ENCODE results near the gene SLC22A15. TPM values are rescaled to one million over a fixed set of nuclear protein-coding genes. Genes with fewer than 3 reads are reported as not detected.

The SLC22A15 gene
- total RNA-seq, 2 experiments from 2014 or later, result 0.07 to 0.25 TPM

GRCh38 chr1:116001739-116002487 lies 25.6 kb downstream of the SLC22A15 start:
- CTCF ChIA-PET, result interaction anchor here (0.9 to 1.6 kb wide), 3 partner anchors 10 to 21 kb away, joined by 3 read pairs; no protein-coding TSS in a partner anchor

DNA sequence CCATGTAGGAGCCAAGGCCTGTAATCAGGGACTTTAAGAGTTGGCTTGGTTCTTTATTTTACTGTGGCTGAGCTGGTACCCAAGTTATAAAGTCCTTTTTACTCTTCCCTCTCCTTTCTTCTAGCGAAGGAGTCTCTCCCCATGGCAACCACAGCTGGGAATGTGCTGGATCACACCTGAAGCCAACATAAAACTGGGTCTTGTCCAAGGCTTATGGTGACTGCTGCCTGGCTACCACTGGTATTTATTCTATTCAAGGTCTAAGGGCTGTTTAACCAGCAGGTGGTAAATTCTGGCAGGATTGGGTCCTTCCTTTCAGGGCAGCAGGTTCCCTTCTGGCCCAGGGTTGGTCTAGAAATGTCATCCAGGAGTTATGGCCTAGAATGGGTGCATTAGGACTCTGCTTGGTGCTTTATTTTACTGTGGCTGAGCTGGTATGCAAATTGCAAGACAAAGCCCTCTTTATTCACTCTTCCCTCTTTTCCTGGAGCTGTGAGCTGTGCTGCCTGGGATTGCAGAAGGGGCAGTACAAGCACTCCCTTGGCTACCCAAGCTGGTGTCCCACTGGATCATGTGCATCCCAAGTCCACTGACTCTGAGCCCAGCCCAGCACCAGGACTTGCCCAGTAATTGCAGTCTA lies 26.6 kb downstream of the SLC22A15 start:
- TF ChIP-seq, protein P1, sequence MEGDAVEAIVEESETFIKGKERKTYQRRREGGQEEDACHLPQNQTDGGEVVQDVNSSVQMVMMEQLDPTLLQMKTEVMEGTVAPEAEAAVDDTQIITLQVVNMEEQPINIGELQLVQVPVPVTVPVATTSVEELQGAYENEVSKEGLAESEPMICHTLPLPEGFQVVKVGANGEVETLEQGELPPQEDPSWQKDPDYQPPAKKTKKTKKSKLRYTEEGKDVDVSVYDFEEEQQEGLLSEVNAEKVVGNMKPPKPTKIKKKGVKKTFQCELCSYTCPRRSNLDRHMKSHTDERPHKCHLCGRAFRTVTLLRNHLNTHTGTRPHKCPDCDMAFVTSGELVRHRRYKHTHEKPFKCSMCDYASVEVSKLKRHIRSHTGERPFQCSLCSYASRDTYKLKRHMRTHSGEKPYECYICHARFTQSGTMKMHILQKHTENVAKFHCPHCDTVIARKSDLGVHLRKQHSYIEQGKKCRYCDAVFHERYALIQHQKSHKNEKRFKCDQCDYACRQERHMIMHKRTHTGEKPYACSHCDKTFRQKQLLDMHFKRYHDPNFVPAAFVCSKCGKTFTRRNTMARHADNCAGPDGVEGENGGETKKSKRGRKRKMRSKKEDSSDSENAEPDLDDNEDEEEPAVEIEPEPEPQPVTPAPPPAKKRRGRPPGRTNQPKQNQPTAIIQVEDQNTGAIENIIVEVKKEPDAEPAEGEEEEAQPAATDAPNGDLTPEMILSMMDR (IDR thresholded peaks at IDR 0.05), result no peak
- Mint-ChIP-seq H3K4me1 (ENCODE audit: low read depth) (peaks cover 10% of the 10 kb centered on the region), H3K9me3 (peaks cover 18% of the 10 kb centered on the region), H3K27ac (no peak overlapping the region), H3K36me3 (ENCODE audit: low read depth) (peaks cover 3% of the 10 kb centered on the region), H3K27me3 (no peaks in the 10 kb centered on the region), H3K4me3 (no peak overlapping the region)
- intact Hi-C loops (cut with micrococcal nuclease), result no loop called here
- ATAC-seq (no peak), DNase-seq (no peak)
- ChIA-PET CTCF (interaction anchor here (0.9 to 1.6 kb wide), 3 partner anchors 11 to 22 kb away, joined by 3 read pairs; no protein-coding TSS in a partner anchor), POLR2A (interaction anchor here (1.1 kb wide), 1 partner anchor 11 kb away, joined by 3 read pairs; no protein-coding TSS in a partner anchor)

More at GRCh38 chr1:116001739-116002487, 25.6 kb downstream of the SLC22A15 start:
- Mint-ChIP-seq H3K27me3 (peaks cover 1% of the 10 kb centered on the region), H3K4me1 (ENCODE audit: low read depth) (peaks cover 10% of the 10 kb centered on the region), H3K36me3 (ENCODE audit: low read depth) (peaks cover 7% of the 10 kb centered on the region), H3K9me3 (peaks cover 23% of the 10 kb centered on the region), H3K4me3 (no peak overlapping the region), H3K27ac (no peak overlapping the region)
- TF ChIP-seq, protein P1 (IDR thresholded peaks at IDR 0.05), result no peak
- intact Hi-C loops (cut with micrococcal nuclease), result no loop called here
- DNase-seq (no peak), ATAC-seq (no peak)
- POLR2A ChIA-PET, result no interaction called here

DNA sequence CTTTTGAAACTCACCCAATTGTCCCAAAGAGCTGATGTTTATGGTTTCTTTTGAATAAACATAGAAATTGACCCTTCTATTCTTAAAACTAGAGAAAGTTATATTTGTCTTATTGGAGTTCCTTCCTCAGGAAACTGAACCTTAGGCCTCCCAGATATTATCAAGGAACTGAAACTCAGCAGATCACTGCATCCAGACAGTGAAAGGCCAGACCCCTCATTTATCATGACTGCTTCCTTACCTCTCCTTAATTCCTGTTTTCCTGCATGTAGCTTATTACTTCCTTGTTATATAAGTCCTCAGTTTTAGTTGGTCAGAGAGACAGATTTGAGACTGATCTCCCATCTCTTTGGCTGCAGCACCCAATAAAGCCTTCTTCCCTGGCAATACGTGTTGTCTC lies 27.5 kb downstream of the SLC22A15 start:
- POLR2A ChIA-PET, result no interaction called here
- Mint-ChIP-seq H3K4me3 (no peak overlapping the region), H3K4me1 (ENCODE audit: low read depth) (peaks cover 10% of the 10 kb centered on the region), H3K9me3 (peaks cover 10% of the 10 kb centered on the region), H3K27ac (no peak overlapping the region), H3K36me3 (ENCODE audit: low read depth) (no peaks in the 10 kb centered on the region), H3K27me3 (no peaks in the 10 kb centered on the region)
- intact Hi-C loops (cut with micrococcal nuclease), result no loop called here
- ATAC-seq, result no peak
- TF ChIP-seq, protein P1 (IDR thresholded peaks at IDR 0.05), result no peak
- no peak for DNase-seq
- CTCF ChIA-PET, result interaction anchor here (1.2 kb wide), 1 partner anchor 135 kb away, joined by 3 read pairs; no protein-coding TSS in a partner anchor

DNA sequence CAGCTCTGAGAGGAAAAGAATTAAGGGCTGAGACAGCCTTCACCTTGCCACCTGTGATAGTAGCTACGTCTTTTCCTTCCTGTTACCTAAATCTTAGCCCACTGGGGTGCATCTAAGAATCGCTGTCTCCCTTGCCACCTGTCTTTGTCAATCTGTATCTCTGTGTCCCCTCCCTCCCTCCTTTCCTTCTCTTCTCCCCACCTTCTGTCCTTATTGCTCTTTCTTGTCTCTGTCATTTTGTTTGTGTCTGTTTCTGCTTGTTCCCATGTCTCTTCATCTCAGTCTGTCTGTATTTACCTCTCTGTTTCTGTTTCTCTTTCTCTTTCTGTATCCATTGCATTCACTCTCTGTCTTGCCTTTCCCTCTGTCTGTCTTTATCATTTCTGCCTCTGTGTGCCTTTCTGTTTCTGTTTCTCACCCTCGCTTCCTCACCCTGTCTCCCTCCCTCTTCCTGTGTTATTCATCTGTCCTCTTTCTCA lies 30.2 kb downstream of the SLC22A15 start:
- peak overlapping the region; percentile 87 for H3K27ac Mint-ChIP-seq
- CTCF ChIA-PET, result interaction anchor here (0.9 to 2.0 kb wide), 4 partner anchors 14 to 133 kb away, joined by 3 to 14 read pairs (median 4); no protein-coding TSS in a partner anchor
- H3K4me1 Mint-ChIP-seq (ENCODE audit: low read depth), result peaks cover 10% of the 10 kb centered on the region
- TF ChIP-seq, protein P1 (IDR thresholded peaks at IDR 0.05), result no peak
- H3K4me3 Mint-ChIP-seq, result peak overlapping the region; percentile 73
- POLR2A ChIA-PET, result no interaction called here
- intact Hi-C loops (cut with micrococcal nuclease), result no loop called here
- no peaks in the 10 kb centered on the region for H3K36me3 Mint-ChIP-seq (ENCODE audit: low read depth)
- H3K9me3 Mint-ChIP-seq, result no peaks in the 10 kb centered on the region
- DNase-seq (peak; percentile 4), ATAC-seq (peak; percentile 94)
- no peaks in the 10 kb centered on the region for H3K27me3 Mint-ChIP-seq
